Skeletal muscle satellite cell (primary cell): ENCODE measurements around the gene SORBS1.

Experiments
- H3K27me3 ChIP-seq: 2 replicates; pipeline ENCODE4 v1.7.0; 2013; ENCODE audit warnings: low read length; ENCODE audit not compliant: control insufficient read depth, insufficient read depth
- H3K36me3 ChIP-seq: 2 replicates; pipeline ENCODE4 v1.7.0; 2013; ENCODE audit warnings: mild to moderate bottlenecking, control low read depth, low read length; ENCODE audit not compliant: insufficient read depth
- H3K4me1 ChIP-seq: 2 replicates; pipeline ENCODE4 v1.7.0; 2013; ENCODE audit warnings: low read length; ENCODE audit not compliant: control insufficient read depth, insufficient read depth
- H3K4me2 ChIP-seq: 2 replicates; pipeline ENCODE4 v1.7.0; 2013; ENCODE audit warnings: mild to moderate bottlenecking, low read length
- H3K4me3 ChIP-seq: 2 replicates; pipeline ENCODE4 v1.7.0; 2013; ENCODE audit warnings: low read length
- H3K9ac ChIP-seq: 2 replicates; pipeline ENCODE4 v1.7.0; 2013; ENCODE audit warnings: mild to moderate bottlenecking, low read depth, low read length, moderate library complexity
- H3K9me3 ChIP-seq: replicated peaks from 2 replicates; pipeline ENCODE4 v1.7.0; 2013; ENCODE audit warnings: mild to moderate bottlenecking, control low read depth, low read length

The SORBS1 gene

GRCh38 chr10:95423164-95424005 lies 137.8 kb downstream of the SORBS1 start:
- H3K9me3 ChIP-seq, result no peaks in the 10 kb centered on the region
- H3K4me1 ChIP-seq, result no peaks in the 10 kb centered on the region
- no peaks in the 10 kb centered on the region for H3K36me3 ChIP-seq
- H3K9ac ChIP-seq, result no peak overlapping the region
- peaks cover 8% of the 10 kb centered on the region for H3K27me3 ChIP-seq
- no peak overlapping the region for H3K4me2 ChIP-seq
- H3K4me3 ChIP-seq, result no peak overlapping the region

DNA sequence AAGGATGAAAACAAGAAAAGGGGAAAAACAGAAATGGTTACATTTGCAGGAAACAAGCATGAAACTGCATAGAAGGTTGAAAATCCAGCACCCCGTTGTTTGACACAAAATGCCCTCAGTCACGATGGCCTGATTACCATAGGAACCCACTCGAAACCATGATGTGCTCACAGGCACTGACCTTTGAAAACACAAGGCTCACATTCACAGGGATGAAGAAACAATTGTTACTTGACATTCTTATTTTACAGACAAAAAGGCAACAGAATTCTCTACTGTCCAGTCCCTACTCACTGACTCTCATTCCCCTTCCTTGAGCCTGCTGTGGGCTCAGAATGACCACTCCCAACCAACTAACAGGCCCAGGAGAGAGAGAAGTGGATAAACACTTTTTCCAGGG lies 138.9 kb downstream of the SORBS1 start:
- no peak overlapping the region for H3K9ac ChIP-seq
- no peak overlapping the region for H3K4me2 ChIP-seq
- no peaks in the 10 kb centered on the region for H3K4me1 ChIP-seq

DNA sequence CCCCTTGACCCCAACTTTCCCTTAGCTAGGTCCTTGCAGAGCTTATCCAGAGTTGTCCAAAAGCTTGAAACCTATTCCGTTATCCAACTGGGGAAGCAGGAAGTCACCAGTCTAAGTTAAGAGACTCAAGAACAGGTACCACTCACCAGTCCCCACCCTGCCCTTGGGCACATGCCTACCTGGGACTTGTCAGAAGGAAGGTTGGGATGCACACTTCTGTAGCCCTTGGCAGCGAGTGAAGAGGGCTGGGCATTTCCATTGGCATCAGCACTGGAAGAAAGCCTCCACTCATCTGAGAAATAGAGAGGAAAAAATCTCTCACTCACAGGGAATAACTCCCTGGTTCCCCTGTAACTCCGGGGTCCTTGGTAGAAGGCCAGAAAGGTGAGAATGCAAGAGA lies 139.4 kb downstream of the SORBS1 start:
- Histone ChIP-seq H3K9me3 (no peaks in the 10 kb centered on the region), H3K4me1 (no peaks in the 10 kb centered on the region), H3K4me3 (no peak overlapping the region), H3K9ac (no peak overlapping the region), H3K27me3 (peaks cover 8% of the 10 kb centered on the region), H3K36me3 (no peaks in the 10 kb centered on the region), H3K4me2 (no peak overlapping the region)

More for the DNA sequence above, 138.9 kb downstream of the SORBS1 start:
- Histone ChIP-seq H3K9me3 (no peaks in the 10 kb centered on the region), H3K36me3 (no peaks in the 10 kb centered on the region), H3K4me3 (no peak overlapping the region), H3K27me3 (peaks cover 8% of the 10 kb centered on the region)

DNA sequence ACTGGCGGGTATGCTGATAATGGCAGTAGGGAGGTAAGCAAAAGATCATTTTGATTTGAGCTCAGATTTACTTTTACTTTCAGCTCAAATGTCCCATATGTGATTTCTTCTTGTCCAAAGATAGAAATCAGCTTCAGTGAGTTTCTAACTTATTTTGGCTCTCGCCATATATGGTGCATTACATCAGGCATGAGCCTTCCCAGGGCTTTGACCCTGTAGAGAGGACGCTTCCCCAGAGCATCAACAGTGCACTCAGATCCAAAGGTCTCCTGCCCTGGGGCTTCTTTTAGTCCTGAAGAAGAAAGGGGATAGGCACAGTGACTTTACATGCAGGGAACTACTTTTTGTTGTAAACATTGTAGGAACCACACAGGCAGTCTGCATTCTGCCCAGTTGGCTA lies 141.8 kb downstream of the SORBS1 start:
- H3K9me3 ChIP-seq, result no peaks in the 10 kb centered on the region
- no peak overlapping the region for H3K4me3 ChIP-seq
- H3K4me2 ChIP-seq, result no peak overlapping the region
- no peaks in the 10 kb centered on the region for H3K36me3 ChIP-seq
- no peaks in the 10 kb centered on the region for H3K4me1 ChIP-seq
- H3K9ac ChIP-seq, result no peak overlapping the region
- H3K27me3 ChIP-seq, result peaks cover 24% of the 10 kb centered on the region

GRCh38 chr10:95416973-95417372 lies 144.2 kb downstream of the SORBS1 start:
- Histone ChIP-seq H3K36me3 (no peaks in the 10 kb centered on the region), H3K4me1 (no peaks in the 10 kb centered on the region), H3K27me3 (peaks cover 29% of the 10 kb centered on the region), H3K9me3 (no peaks in the 10 kb centered on the region), H3K4me2 (no peak overlapping the region), H3K9ac (no peak overlapping the region), H3K4me3 (no peak overlapping the region)

GRCh38 chr10:95416270-95416669 lies 144.9 kb downstream of the SORBS1 start:
- Histone ChIP-seq H3K4me1 (no peaks in the 10 kb centered on the region), H3K4me3 (no peak overlapping the region), H3K9ac (no peak overlapping the region), H3K9me3 (no peaks in the 10 kb centered on the region), H3K36me3 (no peaks in the 10 kb centered on the region), H3K27me3 (peaks cover 29% of the 10 kb centered on the region), H3K4me2 (no peak overlapping the region)

- Histone ChIP-seq H3K27me3 (peaks cover 27% of the 10 kb centered on the region), H3K9me3 (no peaks in the 10 kb centered on the region), H3K36me3 (no peaks in the 10 kb centered on the region), H3K4me2 (no peak overlapping the region), H3K4me1 (no peaks in the 10 kb centered on the region), H3K9ac (no peak overlapping the region), H3K4me3 (no peak overlapping the region)
These were observed 145.5 kb downstream of the SORBS1 start for GRCh38 chr10:95415621-95416031.

GRCh38 chr10:95414844-95415485 lies 146.2 kb downstream of the SORBS1 start:
- H3K36me3 ChIP-seq, result no peaks in the 10 kb centered on the region
- H3K4me1 ChIP-seq, result no peaks in the 10 kb centered on the region
- no peak overlapping the region for H3K4me2 ChIP-seq
- H3K27me3 ChIP-seq, result peaks cover 26% of the 10 kb centered on the region
- H3K9ac ChIP-seq, result no peak overlapping the region
- H3K9me3 ChIP-seq, result no peaks in the 10 kb centered on the region
- no peak overlapping the region for H3K4me3 ChIP-seq

DNA sequence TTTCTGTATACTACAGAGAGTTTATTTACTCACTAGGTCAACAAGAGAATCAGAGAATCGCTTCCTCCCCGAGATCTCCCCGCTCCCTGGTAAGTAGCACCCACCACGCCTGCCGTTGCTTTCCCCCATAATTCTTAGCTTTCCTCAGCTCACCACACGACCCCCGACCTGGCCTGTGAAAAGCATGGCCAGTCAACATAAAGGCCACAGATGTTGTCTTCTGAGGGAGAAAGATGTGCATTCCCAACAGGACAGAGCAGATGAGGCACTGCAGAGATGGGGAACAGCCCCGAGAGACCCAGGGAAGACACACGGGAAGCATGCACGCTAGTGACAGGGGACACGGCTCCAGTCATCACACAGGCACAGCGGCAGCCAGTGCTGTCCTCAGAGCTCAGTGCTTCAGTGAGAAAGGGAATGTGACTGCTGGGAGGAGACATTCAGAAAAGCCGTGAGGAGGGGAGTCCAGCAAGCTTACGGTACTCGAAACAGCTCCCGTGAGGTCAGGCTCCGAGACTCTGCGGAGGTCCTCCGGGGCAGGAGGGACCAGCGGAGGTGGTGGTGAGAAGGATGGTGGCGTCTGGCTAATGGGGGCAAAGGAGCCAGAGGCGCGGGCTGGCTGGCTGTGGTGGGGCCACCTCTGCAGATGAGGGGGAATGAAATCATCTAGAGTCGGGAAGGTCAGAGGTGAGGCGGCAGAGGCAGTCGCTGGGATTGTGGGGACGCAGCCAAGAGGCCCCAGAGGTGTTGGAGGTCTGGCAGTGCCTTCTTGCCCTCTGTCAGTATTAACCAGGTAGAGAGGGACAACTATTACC lies 146.9 kb downstream of the SORBS1 start:
- Histone ChIP-seq H3K9ac (no peak overlapping the region), H3K36me3 (no peaks in the 10 kb centered on the region), H3K4me1 (no peaks in the 10 kb centered on the region), H3K4me2 (no peak overlapping the region), H3K27me3 (peaks cover 26% of the 10 kb centered on the region), H3K4me3 (no peak overlapping the region), H3K9me3 (no peaks in the 10 kb centered on the region)

DNA sequence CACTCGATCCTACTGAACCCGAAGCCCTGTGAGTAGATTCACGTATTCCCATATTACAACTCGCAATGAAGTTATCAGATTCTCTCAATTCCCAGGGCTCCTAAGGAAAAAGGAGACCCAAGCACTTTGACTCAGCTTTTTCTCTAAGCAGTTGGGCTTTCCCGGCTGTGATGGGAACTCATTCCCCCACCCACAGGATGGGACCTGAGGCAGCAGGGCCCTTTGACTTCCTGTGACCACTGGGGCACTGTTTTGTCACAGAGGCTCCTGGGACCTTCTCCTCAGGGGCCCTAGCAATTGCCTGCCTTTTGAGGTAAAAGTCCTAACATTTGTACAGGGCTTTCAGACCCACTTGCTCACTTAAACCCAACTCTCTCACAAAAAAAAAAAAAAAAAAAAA lies 147.6 kb downstream of the SORBS1 start:
- no peaks in the 10 kb centered on the region for H3K9me3 ChIP-seq
- H3K4me2 ChIP-seq, result no peak overlapping the region
- no peaks in the 10 kb centered on the region for H3K4me1 ChIP-seq
- H3K9ac ChIP-seq, result no peak overlapping the region
- H3K4me3 ChIP-seq, result no peak overlapping the region
- H3K27me3 ChIP-seq, result peaks cover 26% of the 10 kb centered on the region
- no peaks in the 10 kb centered on the region for H3K36me3 ChIP-seq

DNA sequence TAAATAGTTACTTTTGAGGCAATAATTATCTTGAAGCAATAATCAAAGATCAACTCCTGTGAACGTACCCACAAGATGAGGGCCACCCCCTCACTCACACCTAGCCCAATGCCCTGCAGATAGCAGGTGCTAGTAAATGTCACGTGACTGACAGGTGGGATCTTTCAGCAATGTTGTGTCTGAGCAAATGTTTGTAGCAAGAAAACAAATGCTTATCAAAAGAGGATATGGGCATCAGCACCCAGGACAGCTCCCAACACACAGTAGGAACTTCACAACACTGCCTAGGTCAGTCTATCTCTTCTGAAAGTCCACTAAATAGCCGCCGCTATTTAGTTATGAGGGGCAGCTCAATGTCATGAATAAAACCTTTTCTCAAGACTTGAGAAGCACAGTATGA lies 149.5 kb downstream of the SORBS1 start:
- no peaks in the 10 kb centered on the region for H3K4me1 ChIP-seq
- no peak overlapping the region for H3K9ac ChIP-seq

More for the DNA sequence above, 149.5 kb downstream of the SORBS1 start:
- Histone ChIP-seq H3K9me3 (no peaks in the 10 kb centered on the region), H3K36me3 (no peaks in the 10 kb centered on the region), H3K27me3 (peaks cover 26% of the 10 kb centered on the region), H3K4me2 (no peak overlapping the region), H3K4me3 (no peak overlapping the region)
